ENCODE data around the gene PPP1R9A.

Gene PPP1R9A

DNA sequence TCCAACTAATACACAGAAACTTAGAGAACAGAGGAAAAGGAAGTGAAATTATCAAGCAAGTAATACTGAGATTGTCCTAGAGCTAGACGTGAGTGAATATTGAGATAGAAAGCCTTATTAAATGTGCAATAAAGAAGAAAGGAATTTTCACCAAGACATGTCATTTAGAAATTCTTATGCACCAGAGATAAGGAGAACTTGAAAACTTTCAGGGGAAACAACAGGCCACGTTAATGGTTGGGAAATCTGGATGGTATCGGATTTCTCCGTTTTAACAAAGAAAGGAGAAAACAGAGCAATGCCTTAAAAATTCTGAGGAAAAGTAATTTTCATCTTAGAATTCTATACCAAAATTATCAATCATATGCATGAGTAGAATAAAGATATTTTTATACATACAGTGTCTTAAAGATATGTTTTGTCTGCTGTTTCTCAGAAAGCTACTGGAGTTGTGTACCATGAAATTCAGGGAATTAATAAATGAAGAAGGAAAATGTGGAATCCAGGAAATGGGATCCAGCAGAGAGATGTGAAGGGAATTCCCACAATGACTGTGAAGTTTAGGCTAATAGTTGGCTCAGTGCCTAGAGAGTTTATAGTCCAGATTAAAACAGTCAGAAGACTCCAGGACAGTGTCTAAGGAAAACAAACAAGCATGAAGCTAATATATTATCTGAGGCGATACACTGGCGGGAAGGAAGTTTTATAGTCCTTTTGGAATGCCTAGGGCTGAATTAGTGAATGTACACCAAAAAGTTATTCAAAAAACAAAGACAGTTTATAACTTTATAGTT, 159.5 kb downstream of the PPP1R9A start:
- 0 out of 2 replicates have a peak, but pooled peaks cover 5% of the 10 kb centered on the region for H3K9me2 ChIP-seq (replicated peaks; ENCODE audit: insufficient read depth, low read length)
- H3K4me2 ChIP-seq (ENCODE audit: low read depth, low read length, poor library complexity, severe bottlenecking): no peak overlapping the region
- no peaks in the 10 kb centered on the region for H3K36me3 ChIP-seq (ENCODE audit: low read length)
- H3K27me3 ChIP-seq (ENCODE audit: low read length): no peaks in the 10 kb centered on the region
- H3F3A ChIP-seq (ENCODE audit: insufficient read depth): no peaks in the 10 kb centered on the region
- H3K4me3 ChIP-seq (ENCODE audit: insufficient read depth, low read length, poor library complexity, severe bottlenecking): no peak overlapping the region
- no peak overlapping the region for H2AFZ ChIP-seq (ENCODE audit: low read depth, low read length, severe bottlenecking)
- no peaks in the 10 kb centered on the region for H3K9me3 ChIP-seq (ENCODE audit: insufficient read depth, low read length)
- no peaks in the 10 kb centered on the region for H3K79me2 ChIP-seq (ENCODE audit: insufficient read depth, low read length)
- TF ChIP-seq, protein P1, sequence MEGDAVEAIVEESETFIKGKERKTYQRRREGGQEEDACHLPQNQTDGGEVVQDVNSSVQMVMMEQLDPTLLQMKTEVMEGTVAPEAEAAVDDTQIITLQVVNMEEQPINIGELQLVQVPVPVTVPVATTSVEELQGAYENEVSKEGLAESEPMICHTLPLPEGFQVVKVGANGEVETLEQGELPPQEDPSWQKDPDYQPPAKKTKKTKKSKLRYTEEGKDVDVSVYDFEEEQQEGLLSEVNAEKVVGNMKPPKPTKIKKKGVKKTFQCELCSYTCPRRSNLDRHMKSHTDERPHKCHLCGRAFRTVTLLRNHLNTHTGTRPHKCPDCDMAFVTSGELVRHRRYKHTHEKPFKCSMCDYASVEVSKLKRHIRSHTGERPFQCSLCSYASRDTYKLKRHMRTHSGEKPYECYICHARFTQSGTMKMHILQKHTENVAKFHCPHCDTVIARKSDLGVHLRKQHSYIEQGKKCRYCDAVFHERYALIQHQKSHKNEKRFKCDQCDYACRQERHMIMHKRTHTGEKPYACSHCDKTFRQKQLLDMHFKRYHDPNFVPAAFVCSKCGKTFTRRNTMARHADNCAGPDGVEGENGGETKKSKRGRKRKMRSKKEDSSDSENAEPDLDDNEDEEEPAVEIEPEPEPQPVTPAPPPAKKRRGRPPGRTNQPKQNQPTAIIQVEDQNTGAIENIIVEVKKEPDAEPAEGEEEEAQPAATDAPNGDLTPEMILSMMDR (IDR thresholded peaks at IDR 0.05; ENCODE audit: insufficient read depth, low read length, poor library complexity, severe bottlenecking): no peak
- no peak for TF ChIP-seq EZH2phosphoT487 (conservative IDR thresholded peaks at IDR 0.05; ENCODE audit: low read length)
- H3K27ac ChIP-seq (ENCODE audit: low read depth, low read length): no peak overlapping the region
- H3K9ac ChIP-seq (ENCODE audit: low read length): no peak overlapping the region
- no peaks in the 10 kb centered on the region; the same call in 1 of the 2 replicates for H4K20me1 ChIP-seq (ENCODE audit: low read depth, low read length)

DNA sequence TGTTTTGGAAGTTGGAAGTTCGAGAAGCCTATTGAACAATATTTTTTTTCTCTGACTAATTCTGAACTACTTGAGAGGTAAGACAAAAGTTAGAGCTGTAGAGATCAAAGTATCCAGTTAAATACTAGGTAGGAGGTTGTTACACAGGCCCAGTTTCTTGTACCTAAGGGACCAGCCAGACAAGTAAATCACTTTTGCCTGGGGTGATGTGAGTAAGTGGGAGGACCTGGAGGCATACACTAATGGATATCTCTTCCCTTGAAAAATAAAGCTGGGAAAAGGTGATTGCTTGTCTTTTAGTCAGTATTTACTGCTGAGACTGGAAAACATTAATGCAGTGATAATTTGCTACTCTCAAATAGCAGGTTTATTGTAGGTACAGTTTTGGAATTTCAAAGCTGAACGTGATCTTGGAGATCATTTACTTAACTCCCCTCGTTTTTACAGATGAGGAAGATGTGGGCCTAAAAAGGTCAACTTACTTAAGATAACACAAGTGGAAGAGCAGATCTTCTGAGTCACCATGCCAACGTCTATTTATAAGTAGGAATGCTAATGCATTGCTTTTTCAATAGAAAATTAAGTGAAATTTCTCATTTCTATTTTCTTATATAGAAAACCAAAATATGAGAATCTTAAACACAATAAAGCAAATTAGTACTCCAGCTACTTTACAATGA, 181.3 kb downstream of the PPP1R9A start:
- no peaks in the 10 kb centered on the region for H3F3A ChIP-seq (ENCODE audit: insufficient read depth)
- no peaks in the 10 kb centered on the region for H3K79me2 ChIP-seq (ENCODE audit: insufficient read depth, low read length)
- H2AFZ ChIP-seq (ENCODE audit: low read depth, low read length, severe bottlenecking): no peak overlapping the region
- no peak overlapping the region for H3K4me2 ChIP-seq (ENCODE audit: low read depth, low read length, poor library complexity, severe bottlenecking)
- no peak for TF ChIP-seq EZH2phosphoT487 (conservative IDR thresholded peaks at IDR 0.05; ENCODE audit: low read length)
- TF ChIP-seq, protein P1 (IDR thresholded peaks at IDR 0.05; ENCODE audit: insufficient read depth, low read length, poor library complexity, severe bottlenecking): no peak
- no peaks in the 10 kb centered on the region; the same call in 1 of the 2 replicates for H3K27me3 ChIP-seq (ENCODE audit: low read length)
- H3K9me2 ChIP-seq (replicated peaks; ENCODE audit: insufficient read depth, low read length): no peaks in the 10 kb centered on the region
- H3K9ac ChIP-seq (ENCODE audit: low read length): no peak overlapping the region
- no peaks in the 10 kb centered on the region for H3K36me3 ChIP-seq (ENCODE audit: low read length)
- no peak overlapping the region for H3K27ac ChIP-seq (ENCODE audit: low read depth, low read length)
- no peaks in the 10 kb centered on the region for H4K20me1 ChIP-seq (ENCODE audit: low read depth, low read length)
- H3K9me3 ChIP-seq (ENCODE audit: insufficient read depth, low read length): no peaks in the 10 kb centered on the region
- no peak overlapping the region for H3K4me3 ChIP-seq (ENCODE audit: insufficient read depth, low read length, poor library complexity, severe bottlenecking)

DNA sequence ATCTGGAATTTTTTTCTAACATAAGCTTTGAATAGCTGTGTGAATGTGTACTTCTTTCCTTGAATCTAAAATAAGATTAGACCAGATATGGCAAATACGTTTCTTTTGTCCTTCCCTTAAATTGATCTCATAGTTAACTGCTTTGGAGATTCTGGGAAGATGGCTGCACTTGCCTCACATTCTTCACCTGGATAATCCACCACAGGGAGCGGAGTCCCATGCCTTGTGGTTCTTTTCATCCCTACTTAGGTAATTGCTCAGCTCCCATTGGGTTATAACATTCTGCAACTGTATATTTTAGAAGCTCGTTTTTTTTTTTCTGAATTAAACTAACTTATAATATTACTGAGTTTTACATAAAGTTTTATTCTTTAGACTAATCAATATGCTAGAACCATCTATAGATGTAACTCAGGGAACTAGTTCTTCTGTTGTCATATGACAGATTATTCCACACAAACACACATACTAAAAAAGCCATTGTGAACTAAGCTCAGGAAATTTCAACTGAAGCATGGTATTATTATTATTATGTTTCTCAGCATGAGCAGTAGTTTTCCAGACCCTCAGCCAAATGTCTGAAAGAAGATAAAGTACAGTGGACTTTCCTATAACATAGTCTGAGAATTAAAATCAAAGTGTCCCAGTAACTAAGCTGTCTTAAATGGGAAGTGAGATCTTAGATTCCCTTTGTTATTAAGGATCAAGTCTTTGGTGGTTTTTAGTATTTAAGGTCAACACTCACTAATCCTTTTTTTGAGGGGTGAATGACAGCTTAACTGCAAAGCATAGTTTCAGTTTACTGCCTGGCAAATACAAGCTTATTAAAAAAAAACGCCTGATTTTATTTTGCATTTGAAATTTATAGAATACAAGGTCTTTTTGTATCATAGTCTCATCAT, 182.3 kb downstream of the PPP1R9A start:
- Histone ChIP-seq H3K4me3 (ENCODE audit: insufficient read depth, low read length, poor library complexity, severe bottlenecking) (no peak overlapping the region), H3F3A (ENCODE audit: insufficient read depth) (no peaks in the 10 kb centered on the region), H3K36me3 (ENCODE audit: low read length) (no peaks in the 10 kb centered on the region), H3K4me2 (ENCODE audit: low read depth, low read length, poor library complexity, severe bottlenecking) (no peak overlapping the region), H3K27ac (ENCODE audit: low read depth, low read length) (no peak overlapping the region), H3K9me3 (ENCODE audit: insufficient read depth, low read length) (no peaks in the 10 kb centered on the region), H3K9me2 (replicated peaks; ENCODE audit: insufficient read depth, low read length) (no peaks in the 10 kb centered on the region), H3K9ac (ENCODE audit: low read length) (no peak overlapping the region), H3K27me3 (ENCODE audit: low read length) (no peaks in the 10 kb centered on the region; the same call in 1 of the 2 replicates), H2AFZ (ENCODE audit: low read depth, low read length, severe bottlenecking) (no peak overlapping the region), H3K79me2 (ENCODE audit: insufficient read depth, low read length) (no peaks in the 10 kb centered on the region), H4K20me1 (ENCODE audit: low read depth, low read length) (no peaks in the 10 kb centered on the region)
- TF ChIP-seq, protein P1 (IDR thresholded peaks at IDR 0.05; ENCODE audit: insufficient read depth, low read length, poor library complexity, severe bottlenecking): no peak
- TF ChIP-seq EZH2phosphoT487 (conservative IDR thresholded peaks at IDR 0.05; ENCODE audit: low read length): no peak

Data from SU-DHL-6 (cell line).